ENCODE measurements around the gene LIG4.
"Not testable (repeated sequence)": the region's sequence is repeated elsewhere in the genome, so short reads cannot be mapped to it uniquely, and the experiment has no call there.

The LIG4 gene

GRCh38 chr13:108215436-108215835 is at the start of gene LIG4:
TSS of gene LIG4 (minus strand) at chr13:108215536. CDS start at chr13:108211268, 4,268 bp downstream.
- peak; percentile 75 to 87 for DNase-seq (ENCODE audit: low read depth in 1 of 2, low spot score in 1 of 2)

DNA sequence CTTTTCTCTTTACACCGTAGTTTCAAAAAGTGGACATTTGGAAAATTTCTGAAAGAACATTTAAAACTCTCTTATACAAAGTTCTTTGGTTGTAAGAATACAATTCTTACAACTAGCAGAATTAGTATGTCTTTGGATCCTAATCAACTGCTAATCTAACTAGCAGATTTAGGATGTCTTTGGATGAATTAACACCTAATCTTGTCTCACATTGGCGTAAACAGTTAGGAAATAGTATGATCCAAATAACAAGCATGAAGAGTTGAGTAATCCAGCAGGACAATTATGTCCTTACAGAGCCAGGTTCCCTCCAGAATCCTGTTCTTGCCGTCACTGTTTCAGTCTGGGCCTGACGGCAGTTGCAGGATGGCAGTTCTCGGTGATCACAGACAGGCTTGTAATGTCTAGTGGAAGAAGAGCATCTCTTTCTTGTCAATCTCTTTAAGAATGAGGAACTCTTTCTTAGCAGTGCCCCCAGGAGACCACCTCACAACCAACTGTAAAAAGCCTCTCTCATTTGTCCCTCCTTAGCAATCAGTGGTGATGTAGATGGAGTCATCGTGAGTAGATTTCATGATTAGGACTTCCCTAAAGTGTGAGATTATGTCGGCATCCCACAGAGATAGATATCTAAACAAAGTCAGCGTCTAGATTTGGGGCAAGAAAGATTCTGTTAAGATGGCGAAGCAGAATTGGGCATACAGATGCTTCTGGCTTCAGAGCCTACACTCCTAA is 48.5 kb upstream of the LIG4 start:
- DNase-seq (ENCODE audit: low read depth in 1 of 2, low spot score in 1 of 2), result no peak

DNA sequence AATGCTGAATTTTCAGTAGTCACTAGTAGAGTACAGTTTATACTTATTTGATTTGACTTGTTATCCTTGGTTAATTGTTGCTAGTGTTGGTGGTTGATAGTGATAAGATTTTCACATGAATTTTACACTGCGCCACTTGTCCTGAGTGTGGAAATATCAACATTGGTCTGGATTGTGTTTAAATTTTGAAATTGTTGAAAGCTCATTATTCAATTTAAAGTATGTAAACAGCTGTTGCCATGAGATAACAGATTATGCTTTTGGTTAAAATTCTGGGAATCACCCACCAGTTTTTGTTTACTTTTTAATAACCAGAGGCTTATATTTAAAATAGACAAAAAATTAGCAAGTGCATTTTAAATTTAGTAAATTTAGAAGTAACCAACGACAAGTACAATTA is 41.9 kb upstream of the LIG4 start:
- DNase-seq (ENCODE audit: low read depth in 1 of 2, low spot score in 1 of 2), result no peak

DNA sequence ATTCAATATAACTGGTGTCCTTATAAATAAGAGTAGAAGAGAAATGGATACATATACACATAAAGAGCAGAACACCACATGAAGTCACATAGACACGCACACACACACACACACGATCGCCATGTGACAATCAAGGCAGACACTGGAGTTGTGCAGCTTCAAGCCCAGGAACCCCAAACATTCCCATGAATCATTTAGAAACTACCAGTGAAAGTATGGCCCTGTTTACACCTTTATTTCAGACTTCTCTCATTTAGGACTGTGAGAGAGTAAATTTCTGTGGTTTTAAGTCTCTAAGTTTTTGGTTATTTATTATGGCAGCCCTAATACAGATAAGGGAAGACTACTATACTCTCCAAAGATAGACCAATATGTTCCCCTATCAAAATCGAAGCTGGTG is 33.8 kb upstream of the LIG4 start:
- no peak for DNase-seq (ENCODE audit: low read depth in 1 of 2, low spot score in 1 of 2)

DNA sequence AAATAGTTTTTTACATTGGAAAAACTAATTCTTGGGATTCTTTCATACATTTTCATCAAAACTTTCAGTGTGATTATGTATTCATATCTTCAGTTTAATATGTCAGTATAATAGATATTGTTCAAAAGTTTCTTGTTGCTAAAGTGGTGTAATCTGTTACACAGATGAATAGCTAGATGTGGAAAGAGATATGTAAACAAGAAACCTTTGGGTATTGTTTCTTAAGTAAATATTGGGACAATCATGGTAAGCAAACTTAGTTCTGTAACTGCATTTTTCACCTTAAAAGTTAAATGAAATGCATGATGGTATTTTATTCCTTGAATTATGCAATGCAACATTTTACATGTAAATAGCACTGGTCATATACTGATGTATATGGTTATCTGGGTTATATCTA is 15.0 kb upstream of the LIG4 start:
- DNase-seq (ENCODE audit: low read depth in 1 of 2, low spot score in 1 of 2), result no peak

GRCh38 chr13:108227651-108228272 is 12.4 kb upstream of the LIG4 start:
- DNase-seq (ENCODE audit: low read depth in 1 of 2, low spot score in 1 of 2), result peak in 1 of 2 donors; percentile 21

GRCh38 chr13:108226184-108226583 is 10.8 kb upstream of the LIG4 start:
- DNase-seq (ENCODE audit: low read depth in 1 of 2, low spot score in 1 of 2), result no peak

DNA sequence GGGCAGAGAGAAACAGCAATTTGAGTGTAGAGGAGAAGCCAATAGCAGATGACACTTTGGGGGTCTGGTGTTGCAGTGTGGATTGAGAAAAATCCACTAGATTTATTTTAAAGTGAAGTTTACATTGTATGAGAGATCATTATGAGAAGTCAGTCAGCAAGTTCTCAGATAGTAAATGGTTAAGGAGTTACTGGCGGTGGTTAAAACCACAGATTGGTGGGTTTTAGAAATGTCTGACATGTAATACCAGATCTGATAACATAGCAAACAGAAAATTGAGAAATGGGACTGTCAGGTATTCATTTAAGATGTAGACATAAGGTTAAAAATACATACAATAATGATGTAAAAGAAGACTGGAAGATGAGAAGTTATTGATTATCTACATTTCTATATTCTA is 10.1 kb upstream of the LIG4 start:
- DNase-seq (ENCODE audit: low read depth in 1 of 2, low spot score in 1 of 2), result no peak

- no peak for DNase-seq (ENCODE audit: low read depth in 1 of 2, low spot score in 1 of 2)
Observed at GRCh38 chr13:108223687-108224503, 8.6 kb upstream of the LIG4 start.

- no peak for DNase-seq (ENCODE audit: low read depth in 1 of 2, low spot score in 1 of 2)
Observed at GRCh38 chr13:108220041-108220440, 4.7 kb upstream of the LIG4 start.

DNA sequence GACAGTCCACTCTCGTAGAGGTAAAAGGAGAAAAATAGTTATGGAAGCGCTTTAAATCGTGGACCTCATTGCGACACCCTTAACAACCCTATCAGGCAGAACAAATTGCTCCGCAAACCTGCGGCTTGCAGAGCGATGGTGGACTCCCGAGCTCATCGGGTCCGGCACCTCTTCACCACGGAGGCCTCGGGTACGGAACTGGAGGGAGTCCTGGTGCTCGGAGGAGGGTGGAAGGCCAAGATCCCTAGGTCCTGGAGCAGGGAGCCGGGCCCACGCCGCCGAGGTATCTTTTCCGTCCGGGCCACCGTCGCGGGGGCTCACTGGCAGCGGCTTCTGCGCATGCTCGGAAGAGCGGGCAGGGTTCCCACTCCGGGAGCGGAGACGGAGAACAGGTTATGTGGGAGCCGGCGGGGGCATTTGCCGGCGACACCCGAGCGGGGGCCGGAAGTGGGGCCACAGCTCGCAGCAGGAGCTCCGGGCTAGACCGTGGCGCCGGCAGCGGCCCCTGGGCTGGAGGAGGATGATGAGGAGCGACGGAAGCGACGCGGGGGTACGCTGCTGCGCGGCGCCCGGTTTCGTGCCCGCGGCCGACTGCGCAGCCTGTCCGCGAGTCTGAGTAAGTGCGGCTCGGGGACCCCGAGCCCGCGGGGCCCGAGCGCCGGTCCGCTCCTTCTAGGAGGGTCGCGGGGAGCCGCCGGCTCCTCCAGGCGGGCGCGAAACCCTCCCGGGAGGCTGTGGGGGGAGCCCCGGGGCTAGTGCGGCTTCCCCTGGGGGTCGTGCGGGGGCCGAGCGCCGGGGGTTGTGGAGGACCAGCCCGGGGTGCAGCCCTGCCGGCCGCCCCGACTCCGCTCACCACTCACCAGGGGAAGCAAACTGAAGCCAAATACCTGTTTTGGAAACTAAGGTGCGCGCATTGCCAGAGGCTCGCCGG is 3.0 kb upstream of the LIG4 start, which contains the start of gene ABHD13:
Gene ABHD13, plus strand, starts transcription at position 349 of the 931 bp plus-strand sequence. CDS start 10,827 bp downstream, outside the sequence.
- DNase-seq (ENCODE audit: low read depth in 1 of 2, low spot score in 1 of 2), result peak; percentile 85 to 89

DNA sequence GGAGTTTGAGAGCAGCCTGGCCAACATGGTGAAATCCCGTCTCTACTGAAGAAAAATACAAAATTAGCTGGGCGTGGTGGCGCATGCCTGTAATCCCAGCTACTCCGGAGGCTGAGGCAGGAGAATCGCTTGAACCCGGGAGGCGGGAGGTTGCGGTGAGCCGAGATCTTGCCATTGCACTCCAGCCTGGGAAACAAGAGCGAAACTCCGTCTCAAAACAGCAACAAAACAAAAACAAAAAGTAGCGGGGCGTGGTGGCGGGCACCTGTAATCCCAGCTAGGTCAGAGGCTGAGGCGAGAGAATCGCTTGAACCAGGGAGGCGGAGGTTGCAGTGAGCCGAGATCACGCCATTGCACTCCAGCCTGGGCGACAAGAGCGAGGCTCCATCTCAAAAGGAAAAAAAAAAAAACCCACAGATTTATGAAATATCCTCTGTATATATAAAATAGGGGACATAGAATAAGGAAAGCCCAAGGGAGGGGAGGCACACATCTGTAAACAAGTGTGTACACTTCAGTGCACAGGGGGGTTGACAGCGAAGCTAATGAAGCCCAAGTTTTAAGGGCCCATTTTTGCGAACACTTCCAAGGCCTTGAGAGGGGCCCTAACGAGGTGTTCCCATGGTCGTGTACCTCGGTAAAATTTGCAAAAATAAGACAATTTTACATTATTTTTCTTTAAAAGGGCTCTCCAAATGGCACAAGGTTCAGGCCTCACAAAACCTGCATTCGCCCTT is 2.1 kb upstream of the LIG4 start:
- not testable (repeated sequence) for DNase-seq (ENCODE audit: low read depth in 1 of 2, low spot score in 1 of 2)

- DNase-seq (ENCODE audit: low read depth in 1 of 2, low spot score in 1 of 2), result no peak
Observed at GRCh38 chr13:108214441-108215271, 680 bp downstream of the LIG4 start.

GRCh38 chr13:108213946-108214345 is 1.4 kb downstream of the LIG4 start:
- no peak for DNase-seq (ENCODE audit: low read depth in 1 of 2, low spot score in 1 of 2)

- no peak for DNase-seq (ENCODE audit: low read depth in 1 of 2, low spot score in 1 of 2)
Observed at GRCh38 chr13:108212886-108213285, 2.5 kb downstream of the LIG4 start.

GRCh38 chr13:108210551-108210950 is 4.8 kb downstream of the LIG4 start:
- DNase-seq (ENCODE audit: low read depth in 1 of 2, low spot score in 1 of 2), result no peak

- DNase-seq (ENCODE audit: low read depth in 1 of 2, low spot score in 1 of 2), result no peak
Observed at GRCh38 chr13:108200781-108201398, 14.4 kb downstream of the LIG4 start.

DNA sequence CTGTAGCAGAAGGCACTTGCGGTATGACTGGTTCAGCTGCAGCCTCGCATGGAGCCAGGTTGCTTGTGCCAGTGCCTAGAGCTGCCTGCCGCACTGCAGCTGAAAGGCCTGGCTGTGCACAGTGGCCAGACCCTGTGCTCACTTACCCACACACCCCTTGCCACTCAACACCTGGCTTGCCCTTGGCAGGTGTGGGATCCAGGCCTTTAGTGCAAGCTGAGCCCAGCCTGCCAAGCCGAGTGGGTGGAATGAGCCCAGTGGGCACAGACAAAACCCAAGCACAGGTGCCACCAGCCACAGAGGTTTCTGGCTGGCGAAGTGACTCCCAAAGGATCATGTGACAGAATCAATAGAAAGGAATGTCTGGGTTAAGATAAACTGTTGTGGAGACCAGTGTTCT is 19.5 kb downstream of the LIG4 start:
- DNase-seq (ENCODE audit: low read depth in 1 of 2, low spot score in 1 of 2), result no peak

- DNase-seq (ENCODE audit: low read depth in 1 of 2, low spot score in 1 of 2), result no peak
Observed at GRCh38 chr13:108195146-108195545, 20.2 kb downstream of the LIG4 start.
